CD4-positive, alpha-beta T cell (primary cell): ENCODE measurements around the gene C3orf20. TPM values are rescaled to one million over a fixed set of nuclear protein-coding genes. Genes with fewer than 3 reads are reported as not detected.

Source experiments
- ATAC-seq: fragments of 200-7000 bp; cut with Tn5 transposase; one replicate; pipeline ENCODE4 v1.10.0; 2022; ENCODE audit warnings: mild to moderate bottlenecking; ENCODE audit not compliant: poor library complexity
- CTCF ChIA-PET: fragments of 350-600 bp; sonication (Branson Sonifier 250); formaldehyde crosslinking; loops from one replicate; lab custom pipeline; 2021; ENCODE audit warnings: antibody characterized with exemption, inconsistent platforms; lab: Charles Lee
- POLR2A ChIA-PET: fragments of 350-600 bp; sonication (Branson Sonifier 250); formaldehyde crosslinking; loops from one replicate; lab custom pipeline; 2021; ENCODE audit warnings: antibody characterized with exemption, inconsistent platforms; lab: Charles Lee
- DNase-seq, 14 experiments: peaks; one replicate each; pipeline ENCODE4 v3.0.0-alpha.2; 2013 to 2020; ENCODE audit warnings: mixed read lengths in 2 of 14
- H3K27ac ChIP-seq, 2 donors: one replicate each; pipeline versions ENCODE4 v1.5.1 to v1.7.0; 2013; ENCODE audit warnings: low read length in 2 of 2, low read depth in 1 of 2, mild to moderate bottlenecking in 1 of 2
- H3K27me3 ChIP-seq, 2 experiments: 1 replicate in 1 of 2; 2 replicates in 1 of 2; pipeline versions ENCODE4 v1.6.1 to v1.7.0; 2013; ENCODE audit warnings: low read length in 2 of 2, control low read depth in 1 of 2, mild to moderate bottlenecking in 1 of 2, moderate library complexity in 1 of 2; ENCODE audit not compliant: insufficient read depth in 2 of 2, control insufficient read depth in 1 of 2
- H3K36me3 ChIP-seq: one replicate; pipeline ENCODE4 v1.6.1; 2013; ENCODE audit warnings: low read length, control low read depth; ENCODE audit not compliant: insufficient read depth
- H3K4me1 ChIP-seq: one replicate; pipeline ENCODE4 v1.6.1; 2013; ENCODE audit warnings: low read length, control low read depth; ENCODE audit not compliant: insufficient read depth
- H3K4me3 ChIP-seq: one replicate; pipeline ENCODE4 v1.5.1; 2013; ENCODE audit warnings: mild to moderate bottlenecking, low read length, moderate library complexity
- H3K9me3 ChIP-seq, 2 experiments: 1 replicate in 1 of 2; 2 replicates in 1 of 2; pipeline versions ENCODE4 v1.6.1 to v1.7.0; 2013; ENCODE audit warnings: low read length in 2 of 2, mild to moderate bottlenecking in 2 of 2, control low read depth in 1 of 2, moderate library complexity in 1 of 2; ENCODE audit not compliant: control insufficient read depth in 1 of 2, insufficient read depth in 1 of 2
- H3K27ac Mint-ChIP-seq: one replicate; pipeline ENCODE4 v1.8.0; 2020; ENCODE audit warnings: mixed read lengths
- H3K27me3 Mint-ChIP-seq: one replicate; pipeline ENCODE4 v1.8.0; 2021; ENCODE audit warnings: mixed read lengths
- H3K36me3 Mint-ChIP-seq: one replicate; pipeline ENCODE4 v1.8.0; 2021; ENCODE audit warnings: low read depth, mixed read lengths
- H3K4me1 Mint-ChIP-seq: one replicate; pipeline ENCODE4 v1.8.0; 2021; ENCODE audit warnings: low read depth, mixed read lengths
- H3K4me3 Mint-ChIP-seq: one replicate; pipeline ENCODE4 v1.8.0; 2020; ENCODE audit warnings: mild to moderate bottlenecking, mixed read lengths
- H3K9me3 Mint-ChIP-seq: one replicate; pipeline ENCODE4 v1.8.0; 2020; ENCODE audit warnings: mixed read lengths
- intact Hi-C, 2 experiments: fragments of 100-400 bp; cut with DNase I in 1 of 2; cut with micrococcal nuclease in 1 of 2; formaldehyde crosslinking; loops; one replicate each; pipeline versions ENCODE4 v1.15.1 to v1.9.0; 2023 to 2025; cut with DNase I, micrococcal nuclease
- total RNA-seq, 174 experiments: library from RNA in 2 of 174; stranded (reverse) in 2 of 174; gene quantifications; one replicate each; pipeline ENCODE4 v1.2.3 and lab custom pipeline; 2021 to 2026
- TF ChIP-seq, protein P1 (sequence below): fragments of 200-600 bp; IDR thresholded peaks from one replicate; pipeline ENCODE4 v1.8.0; 2022; ENCODE audit warnings: antibody characterized with exemption, mild to moderate bottlenecking

Gene C3orf20
- total RNA-seq, 2 experiments from 2014 or later: 0.14 TPM; not detected in 1

DNA sequence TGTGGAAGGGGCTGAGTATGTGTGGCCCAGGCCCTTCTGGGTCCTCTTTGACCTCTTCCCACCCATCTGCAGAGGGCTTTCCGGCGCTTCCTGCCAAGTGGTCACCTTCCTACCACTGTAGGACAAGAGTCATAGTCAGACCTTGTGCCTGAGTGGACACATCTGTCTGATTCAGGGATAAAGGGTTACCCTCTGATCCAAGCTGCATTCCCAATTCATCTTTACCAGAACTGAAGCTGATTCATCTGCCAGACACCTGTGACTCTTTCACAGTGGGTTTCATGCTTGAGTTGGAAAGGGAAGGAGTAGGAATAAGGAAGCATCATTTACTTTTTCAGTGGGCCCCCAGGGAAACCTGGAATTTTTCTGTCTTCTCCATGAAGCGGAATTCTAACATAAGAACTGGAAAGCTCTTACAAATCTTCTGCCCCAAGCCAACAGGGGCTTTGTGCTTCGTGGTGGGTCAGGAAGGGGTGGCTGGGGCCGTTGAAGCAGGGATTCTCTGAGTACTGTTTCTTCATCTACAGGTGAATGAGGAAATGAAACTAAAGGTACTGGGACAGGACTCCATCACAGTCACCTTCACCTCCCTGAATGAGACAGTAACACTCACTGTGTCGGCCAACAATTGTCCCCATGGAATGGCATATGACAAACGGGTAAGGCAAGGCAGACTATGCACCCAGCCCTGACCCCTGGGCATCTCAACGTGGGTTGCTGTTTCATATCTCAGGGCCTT lies 46.4 kb downstream of the C3orf20 start:
- intact Hi-C loops: no loop called here
- Mint-ChIP-seq H3K4me3 (no peak overlapping the region), H3K9me3 (no peaks in the 10 kb centered on the region), H3K36me3 (no peaks in the 10 kb centered on the region), H3K27ac (no peak overlapping the region), H3K4me1 (no peaks in the 10 kb centered on the region), H3K27me3 (peaks cover 4% of the 10 kb centered on the region)
- no peak for DNase-seq
- no peak for ATAC-seq
- Histone ChIP-seq H3K36me3 (no peaks in the 10 kb centered on the region), H3K4me3 (no peak overlapping the region), H3K4me1 (no peaks in the 10 kb centered on the region), H3K27me3 (no peaks in the 10 kb centered on the region), H3K27ac (no peak overlapping the region), H3K9me3 (no peaks in the 10 kb centered on the region)
- ChIA-PET POLR2A (no interaction called here), CTCF (no interaction called here)
- TF ChIP-seq, protein P1, sequence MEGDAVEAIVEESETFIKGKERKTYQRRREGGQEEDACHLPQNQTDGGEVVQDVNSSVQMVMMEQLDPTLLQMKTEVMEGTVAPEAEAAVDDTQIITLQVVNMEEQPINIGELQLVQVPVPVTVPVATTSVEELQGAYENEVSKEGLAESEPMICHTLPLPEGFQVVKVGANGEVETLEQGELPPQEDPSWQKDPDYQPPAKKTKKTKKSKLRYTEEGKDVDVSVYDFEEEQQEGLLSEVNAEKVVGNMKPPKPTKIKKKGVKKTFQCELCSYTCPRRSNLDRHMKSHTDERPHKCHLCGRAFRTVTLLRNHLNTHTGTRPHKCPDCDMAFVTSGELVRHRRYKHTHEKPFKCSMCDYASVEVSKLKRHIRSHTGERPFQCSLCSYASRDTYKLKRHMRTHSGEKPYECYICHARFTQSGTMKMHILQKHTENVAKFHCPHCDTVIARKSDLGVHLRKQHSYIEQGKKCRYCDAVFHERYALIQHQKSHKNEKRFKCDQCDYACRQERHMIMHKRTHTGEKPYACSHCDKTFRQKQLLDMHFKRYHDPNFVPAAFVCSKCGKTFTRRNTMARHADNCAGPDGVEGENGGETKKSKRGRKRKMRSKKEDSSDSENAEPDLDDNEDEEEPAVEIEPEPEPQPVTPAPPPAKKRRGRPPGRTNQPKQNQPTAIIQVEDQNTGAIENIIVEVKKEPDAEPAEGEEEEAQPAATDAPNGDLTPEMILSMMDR: no peak

DNA sequence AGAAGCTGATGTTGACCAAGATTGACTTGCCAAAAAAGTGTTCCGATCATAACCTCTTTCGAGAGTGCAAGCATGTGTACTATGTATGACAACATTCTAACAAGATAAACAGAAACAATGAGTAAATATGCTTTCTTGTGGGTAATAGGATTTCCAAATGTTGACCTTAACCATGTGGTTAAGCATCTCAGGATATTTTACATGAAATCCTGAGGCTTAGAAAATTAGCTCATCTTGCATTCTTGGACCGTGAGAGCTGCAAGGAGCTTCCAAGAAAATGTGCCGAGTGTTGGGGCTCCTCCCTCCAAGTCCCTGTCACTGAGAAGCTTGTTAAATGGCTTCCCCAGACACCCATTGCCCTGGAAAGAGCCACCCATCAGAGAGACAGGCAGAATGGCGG lies 50.1 kb downstream of the C3orf20 start:
- H3K27ac Mint-ChIP-seq: no peak overlapping the region
- no peaks in the 10 kb centered on the region for H3K4me1 Mint-ChIP-seq
- H3K36me3 Mint-ChIP-seq: no peaks in the 10 kb centered on the region
- Histone ChIP-seq H3K9me3 (no peaks in the 10 kb centered on the region), H3K27ac (no peak overlapping the region), H3K27me3 (no peaks in the 10 kb centered on the region), H3K36me3 (no peaks in the 10 kb centered on the region), H3K4me1 (no peaks in the 10 kb centered on the region), H3K4me3 (no peak overlapping the region)
- intact Hi-C loops: no loop called here
- no peaks in the 10 kb centered on the region for H3K9me3 Mint-ChIP-seq
- H3K27me3 Mint-ChIP-seq: no peaks in the 10 kb centered on the region
- DNase-seq (no peak), ATAC-seq (no peak)
- CTCF ChIA-PET: no interaction called here
- POLR2A ChIA-PET: no interaction called here
- TF ChIP-seq, protein P1: no peak
- no peak overlapping the region for H3K4me3 Mint-ChIP-seq

DNA sequence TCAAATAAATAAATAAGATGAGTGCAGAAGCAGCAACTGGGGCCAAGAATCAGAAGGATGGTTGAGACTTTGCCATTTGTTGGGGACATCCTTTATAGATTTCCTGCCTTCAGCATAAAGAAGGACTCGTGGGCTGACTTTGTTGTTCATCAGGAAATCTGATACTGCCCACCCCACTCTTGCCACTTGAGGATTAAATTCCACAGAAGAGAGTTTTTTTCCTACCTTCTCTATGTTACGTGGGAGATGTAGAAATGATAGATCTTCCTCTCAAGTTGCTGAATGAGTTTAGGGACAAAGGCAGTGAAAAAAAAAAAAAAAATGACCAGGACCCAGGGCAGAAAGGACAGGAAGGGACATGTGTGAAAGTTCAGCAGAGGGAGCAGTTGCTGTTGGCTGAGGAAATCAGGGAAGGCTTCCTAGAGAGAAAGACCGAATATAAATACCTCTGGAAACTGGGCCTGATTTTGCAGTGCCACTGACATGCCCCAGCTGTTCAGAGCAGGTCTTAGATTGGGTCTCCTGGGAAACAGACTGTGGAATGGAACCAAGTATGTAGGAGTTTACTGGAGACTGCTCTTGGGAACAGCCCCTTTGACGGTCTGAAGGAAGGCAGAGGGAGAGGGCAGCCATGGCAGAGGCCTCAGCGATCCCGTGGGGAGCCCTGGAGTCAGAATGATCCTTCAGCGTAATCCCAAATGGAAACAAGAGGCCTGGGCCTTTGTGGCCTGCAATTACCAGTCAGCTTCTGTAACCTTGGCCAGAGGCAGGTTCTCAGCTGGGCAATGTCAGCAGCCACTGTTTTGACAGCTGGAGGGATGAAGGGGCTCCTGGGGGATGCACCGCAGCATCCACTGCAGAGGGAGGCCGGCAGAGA lies 50.9 kb downstream of the C3orf20 start:
- no peaks in the 10 kb centered on the region for H3K9me3 ChIP-seq
- TF ChIP-seq, protein P1: no peak
- H3K4me3 ChIP-seq: no peak overlapping the region
- Mint-ChIP-seq H3K27ac (no peak overlapping the region), H3K9me3 (no peaks in the 10 kb centered on the region), H3K27me3 (no peaks in the 10 kb centered on the region), H3K4me1 (no peaks in the 10 kb centered on the region), H3K36me3 (no peaks in the 10 kb centered on the region), H3K4me3 (no peak overlapping the region)
- no peak for ATAC-seq
- no peaks in the 10 kb centered on the region for H3K36me3 ChIP-seq
- POLR2A ChIA-PET: no interaction called here
- H3K27me3 ChIP-seq: no peaks in the 10 kb centered on the region
- no peaks in the 10 kb centered on the region for H3K4me1 ChIP-seq
- no peak overlapping the region for H3K27ac ChIP-seq
- intact Hi-C loops: no loop called here
- DNase-seq: no peak
- CTCF ChIA-PET: no interaction called here
